Fibroblast of lung (primary cell): ENCODE results near the gene CHN2. TPM values are rescaled to one million over a fixed set of nuclear protein-coding genes. Genes with fewer than 3 reads are reported as not detected.

Experiments
- DNase-seq, 2 donors: peaks; one replicate each; pipeline versions ENCODE4 v3.0.0 to v3.0.0-alpha.2; 2010; ENCODE audit warnings: low read depth in 2 of 2
- H2AFZ ChIP-seq: 2 replicates; pipeline ENCODE4 v1.5.1; 2012; ENCODE audit warnings: low read length, control low read depth, inconsistent platforms
- H3K27ac ChIP-seq: 2 replicates; pipeline ENCODE4 v1.5.1; 2011; ENCODE audit warnings: low read length, control low read depth; ENCODE audit not compliant: insufficient read depth
- H3K27me3 ChIP-seq: 2 replicates; pipeline ENCODE4 v1.5.1; 2011; ENCODE audit warnings: mild to moderate bottlenecking, low read length; ENCODE audit not compliant: control insufficient read depth, insufficient read depth
- H3K36me3 ChIP-seq: 2 replicates; pipeline ENCODE4 v1.5.1; 2011; ENCODE audit warnings: low read length; ENCODE audit not compliant: control insufficient read depth, insufficient read depth
- H3K4me1 ChIP-seq: 2 replicates; pipeline ENCODE4 v1.5.1; 2011; ENCODE audit warnings: low read length; ENCODE audit not compliant: control insufficient read depth, insufficient read depth; ENCODE audit errors: extremely low read depth
- H3K4me2 ChIP-seq: 2 replicates; pipeline ENCODE4 v1.5.1; 2011; ENCODE audit warnings: low read length, control low read depth; ENCODE audit not compliant: insufficient read depth; ENCODE audit errors: extremely low read depth
- H3K4me3 ChIP-seq, 4 experiments: fragments of 200-600 bp in 1 of 4; sonication (generic) in 1 of 4; replicated peaks in 1 of 4; 2 replicates each; pipeline ENCODE4 v1.5.1; 2011 to 2016; ENCODE audit warnings: low read length in 4 of 4, low read depth in 3 of 4, mild to moderate bottlenecking in 3 of 4, control low read depth in 2 of 4, inconsistent platforms in 1 of 4, mixed read lengths in 1 of 4; ENCODE audit not compliant: insufficient read depth in 1 of 4; ENCODE audit errors: control extremely low read depth in 1 of 4
- H3K79me2 ChIP-seq: 2 replicates; pipeline ENCODE4 v1.5.1; 2012; ENCODE audit warnings: mild to moderate bottlenecking, low read length, inconsistent platforms; ENCODE audit not compliant: control insufficient read depth, insufficient read depth
- H3K9ac ChIP-seq: 2 replicates; pipeline ENCODE4 v1.5.1; 2011; ENCODE audit warnings: mild to moderate bottlenecking, low read length, control low read depth; ENCODE audit not compliant: insufficient read depth
- H3K9me3 ChIP-seq: 2 replicates; pipeline ENCODE4 v1.5.1; 2012; ENCODE audit warnings: low read depth, low read length; ENCODE audit not compliant: control insufficient read depth, insufficient read depth
- H4K20me1 ChIP-seq: 2 replicates; pipeline ENCODE4 v1.5.1; 2011; ENCODE audit warnings: low read length; ENCODE audit not compliant: control insufficient read depth, insufficient read depth; ENCODE audit errors: extremely low read depth
- CTCF ChIP-seq, 2 donors: IDR thresholded peaks in 1 of 2; conservative IDR thresholded peaks in 1 of 2; 1 replicate in 1 of 2; 2 replicates in 1 of 2; pipeline ENCODE4 v1.5.1; 2011 to 2012; ENCODE audit warnings: low read length in 2 of 2, control low read depth in 1 of 2, inconsistent platforms in 1 of 2, low read depth in 1 of 2, mild to moderate bottlenecking in 1 of 2
- EZH2 ChIP-seq: IDR thresholded peaks from 2 replicates; pipeline ENCODE4 v1.5.1; 2012; ENCODE audit warnings: low read length, control low read depth, mild to moderate bottlenecking; ENCODE audit errors: missing control alignments
- polyA plus RNA-seq, 2 donors: library from polyadenylated mRNA; depleted of rRNA in 1 of 2; stranded (reverse) in 1 of 2; unstranded in 1 of 2; fragments of >200 nt; gene quantifications; 2 replicates each; pipeline ENCODE4 v1.2.1, GENCODE V29; 2011 to 2012; ENCODE audit warnings: missing spikeins in 1 of 2
- total RNA-seq: library from RNA; depleted of rRNA; stranded (reverse); fragments of >200 nt; gene quantifications from 2 replicates; pipeline ENCODE4 v1.2.1, GENCODE V29; 2014

CHN2 gene
- total and polyA plus RNA-seq, 2 donors (not counting 1 experiment from before 2014, with no cell fraction given) = 0.33 to 0.53 TPM

GRCh38 chr7:29426587-29426986 is 232.0 kb downstream of the CHN2 start:
- TF ChIP-seq CTCF (conservative IDR thresholded peaks at IDR 0.05 in 1 of 2, IDR thresholded peaks at IDR 0.05 in 1 of 2; ENCODE audit: low read depth in 1 of 2, low read length in 2 of 2) (no peak), EZH2 (no peak)
- H3K4me2 ChIP-seq = no peak overlapping the region
- no peaks in the 10 kb centered on the region for H3K36me3 ChIP-seq
- DNase-seq = no peak
- no peaks in the 10 kb centered on the region for H3K79me2 ChIP-seq
- no peak overlapping the region for H3K27ac ChIP-seq
- H3K4me3 ChIP-seq = no peak overlapping the region
- H3K4me1 ChIP-seq = no peaks in the 10 kb centered on the region
- no peaks in the 10 kb centered on the region for H4K20me1 ChIP-seq
- no peak overlapping the region for H2AFZ ChIP-seq
- no peaks in the 10 kb centered on the region for H3K9me3 ChIP-seq
- no peaks in the 10 kb centered on the region for H3K27me3 ChIP-seq
- no peak overlapping the region for H3K9ac ChIP-seq

GRCh38 chr7:29429401-29429800 is 234.8 kb downstream of the CHN2 start:
- no peaks in the 10 kb centered on the region for H3K27me3 ChIP-seq
- DNase-seq = no peak
- no peaks in the 10 kb centered on the region for H3K4me1 ChIP-seq
- H3K79me2 ChIP-seq = no peaks in the 10 kb centered on the region
- TF ChIP-seq EZH2 (no peak), CTCF (conservative IDR thresholded peaks at IDR 0.05 in 1 of 2, IDR thresholded peaks at IDR 0.05 in 1 of 2; ENCODE audit: low read depth in 1 of 2, low read length in 2 of 2) (no peak)
- no peak overlapping the region for H3K4me3 ChIP-seq
- H3K9ac ChIP-seq = no peak overlapping the region
- H4K20me1 ChIP-seq = no peaks in the 10 kb centered on the region
- no peak overlapping the region for H3K4me2 ChIP-seq
- no peaks in the 10 kb centered on the region for H3K9me3 ChIP-seq
- no peak overlapping the region for H2AFZ ChIP-seq
- no peak overlapping the region for H3K27ac ChIP-seq
- H3K36me3 ChIP-seq = no peaks in the 10 kb centered on the region

GRCh38 chr7:29430279-29430949 is 235.8 kb downstream of the CHN2 start:
- H3K9me3 ChIP-seq = no peaks in the 10 kb centered on the region
- H3K9ac ChIP-seq = no peak overlapping the region
- no peak for TF ChIP-seq EZH2
- no peak for TF ChIP-seq CTCF (conservative IDR thresholded peaks at IDR 0.05 in 1 of 2, IDR thresholded peaks at IDR 0.05 in 1 of 2; ENCODE audit: low read depth in 1 of 2, low read length in 2 of 2)
- no peaks in the 10 kb centered on the region for H3K79me2 ChIP-seq
- no peak overlapping the region for H3K4me2 ChIP-seq
- no peaks in the 10 kb centered on the region for H3K27me3 ChIP-seq
- H2AFZ ChIP-seq = no peak overlapping the region
- no peak for DNase-seq
- H3K4me3 ChIP-seq = no peak overlapping the region
- H3K27ac ChIP-seq = no peak overlapping the region
- no peaks in the 10 kb centered on the region for H3K36me3 ChIP-seq
- no peaks in the 10 kb centered on the region for H3K4me1 ChIP-seq
- no peaks in the 10 kb centered on the region for H4K20me1 ChIP-seq
